Activated T-helper 1 cell treated with anti-CD3 and anti-CD28 coated beads, Interleukin-12 subunit alpha, Interleukin-12 subunit beta, Interleukin-2, Interleukin-4 antibody, amounts not matched to agents 30 ng/mL and 10 ng/mL and 1 ng/mL, durations not matched to agents 14 hours and 24 hours and 36 hours (primary cell): ENCODE data around the gene ACSF3. TPM values are rescaled to one million over a fixed set of nuclear protein-coding genes. Genes with fewer than 3 reads are reported as not detected.

ENCODE experiments used
- DNase-seq: peaks from one replicate; pipeline ENCODE4 v3.0.0; 2021; ENCODE audit warnings: low spot score
- H3K27ac Mint-ChIP-seq: one replicate; pipeline ENCODE4 v1.8.0; 2021; ENCODE audit warnings: mild to moderate bottlenecking, mixed read lengths
- H3K27me3 Mint-ChIP-seq: one replicate; pipeline ENCODE4 v1.8.0; 2022; ENCODE audit warnings: mild to moderate bottlenecking, moderate library complexity, mixed read lengths; ENCODE audit not compliant: insufficient read depth
- H3K36me3 Mint-ChIP-seq: one replicate; pipeline ENCODE4 v1.8.0; 2021; ENCODE audit warnings: low read depth, mixed read lengths
- H3K4me1 Mint-ChIP-seq: one replicate; pipeline ENCODE4 v1.8.0; 2021; ENCODE audit warnings: low read depth, mixed read lengths
- H3K4me3 Mint-ChIP-seq: one replicate; pipeline ENCODE4 v1.8.0; 2021; ENCODE audit warnings: mild to moderate bottlenecking, moderate library complexity, mixed read lengths
- H3K9me3 Mint-ChIP-seq: one replicate; pipeline ENCODE4 v1.8.0; 2021; ENCODE audit warnings: mixed read lengths
- intact Hi-C: fragments of 100-400 bp; cut with micrococcal nuclease; formaldehyde crosslinking; loops from one replicate; pipeline ENCODE4 v1.15.1; 2024
- total RNA-seq: library from RNA; stranded (reverse); gene quantifications from 2 replicates; pipeline ENCODE4 v1.2.3, GENCODE V29; 2022

Gene ACSF3
- total RNA-seq, 1 donor from 2014 or later = 37.0 TPM

GRCh38 chr16:89170346-89171215 is 76.9 kb downstream of the ACSF3 start:
- Mint-ChIP-seq H3K27ac (peak overlapping the region; percentile 55), H3K4me1 (peaks cover 6% of the 10 kb centered on the region), H3K27me3 (no peaks in the 10 kb centered on the region), H3K9me3 (no peaks in the 10 kb centered on the region), H3K36me3 (no peaks in the 10 kb centered on the region), H3K4me3 (peak overlapping the region; percentile 71)
- DNase-seq = no peak
- intact Hi-C loops = loop anchor here (1.0 kb wide), 6 partner anchors 23 to 358 kb away; partner anchors contain the start of gene TRAPPC2L

- Mint-ChIP-seq H3K36me3 (no peaks in the 10 kb centered on the region), H3K27ac (peak within 1 kb of the TSS; percentile 55), H3K4me1 (peaks cover 6% of the 10 kb centered on the region), H3K27me3 (no peaks in the 10 kb centered on the region), H3K9me3 (no peaks in the 10 kb centered on the region), H3K4me3 (peak within 1 kb of the TSS; percentile 71)
- peak; percentile 86 for DNase-seq
- intact Hi-C loops = loop anchor here (1.0 kb wide), 6 partner anchors 22 to 359 kb away; partner anchors contain the start of gene TRAPPC2L
Observed at GRCh38 chr16:89171216-89172170, 77.8 kb downstream of the ACSF3 start, which contains the start of gene CDH15. Gene CDH15 (plus strand): TSS chr16:89171748. CDS start chr16:89171832, 84 bp downstream.

- Mint-ChIP-seq H3K9me3 (no peaks in the 10 kb centered on the region), H3K36me3 (no peaks in the 10 kb centered on the region), H3K27me3 (no peaks in the 10 kb centered on the region), H3K4me3 (no peak overlapping the region), H3K27ac (no peak overlapping the region), H3K4me1 (peaks cover 6% of the 10 kb centered on the region)
- intact Hi-C loops = no loop called here
- DNase-seq = no peak
Observed at GRCh38 chr16:89172171-89172527, 78.5 kb downstream of the ACSF3 start.

GRCh38 chr16:89172528-89173173 is 79.0 kb downstream of the ACSF3 start:
- no peaks in the 10 kb centered on the region for H3K27me3 Mint-ChIP-seq
- no peak overlapping the region for H3K27ac Mint-ChIP-seq
- H3K4me3 Mint-ChIP-seq = no peak overlapping the region
- H3K9me3 Mint-ChIP-seq = no peaks in the 10 kb centered on the region
- peaks cover 6% of the 10 kb centered on the region for H3K4me1 Mint-ChIP-seq
- intact Hi-C loops = no loop called here
- no peaks in the 10 kb centered on the region for H3K36me3 Mint-ChIP-seq
- no peak for DNase-seq

- Mint-ChIP-seq H3K27ac (no peak overlapping the region), H3K4me1 (peaks cover 6% of the 10 kb centered on the region), H3K4me3 (no peak overlapping the region), H3K9me3 (no peaks in the 10 kb centered on the region), H3K27me3 (no peaks in the 10 kb centered on the region), H3K36me3 (no peaks in the 10 kb centered on the region)
- intact Hi-C loops = no loop called here
- DNase-seq = no peak
Observed at GRCh38 chr16:89173174-89173921, 79.7 kb downstream of the ACSF3 start.

GRCh38 chr16:89174055-89174827 is 80.6 kb downstream of the ACSF3 start:
- intact Hi-C loops = no loop called here

GRCh38 chr16:89174877-89175276 is 81.2 kb downstream of the ACSF3 start:
- Mint-ChIP-seq H3K27me3 (no peaks in the 10 kb centered on the region), H3K27ac (no peak overlapping the region), H3K4me3 (no peak overlapping the region), H3K36me3 (no peaks in the 10 kb centered on the region), H3K4me1 (peaks cover 6% of the 10 kb centered on the region), H3K9me3 (no peaks in the 10 kb centered on the region)
- intact Hi-C loops = no loop called here
- DNase-seq = no peak

More at GRCh38 chr16:89174055-89174827, 80.6 kb downstream of the ACSF3 start:
- DNase-seq = no peak
- Mint-ChIP-seq H3K27me3 (no peaks in the 10 kb centered on the region), H3K4me3 (no peak overlapping the region), H3K36me3 (no peaks in the 10 kb centered on the region), H3K9me3 (no peaks in the 10 kb centered on the region), H3K4me1 (peaks cover 6% of the 10 kb centered on the region), H3K27ac (no peak overlapping the region)

GRCh38 chr16:89175280-89176146 is 81.9 kb downstream of the ACSF3 start:
- intact Hi-C loops = no loop called here
- H3K36me3 Mint-ChIP-seq = no peaks in the 10 kb centered on the region
- DNase-seq = no peak
- H3K4me3 Mint-ChIP-seq = no peak overlapping the region
- no peaks in the 10 kb centered on the region for H3K27me3 Mint-ChIP-seq
- H3K9me3 Mint-ChIP-seq = no peaks in the 10 kb centered on the region
- H3K27ac Mint-ChIP-seq = no peak overlapping the region
- H3K4me1 Mint-ChIP-seq = peaks cover 5% of the 10 kb centered on the region

GRCh38 chr16:89176147-89176690 is 82.6 kb downstream of the ACSF3 start:
- no peaks in the 10 kb centered on the region for H3K36me3 Mint-ChIP-seq
- no peaks in the 10 kb centered on the region for H3K27me3 Mint-ChIP-seq
- H3K27ac Mint-ChIP-seq = no peak overlapping the region
- intact Hi-C loops = no loop called here
- no peaks in the 10 kb centered on the region for H3K4me1 Mint-ChIP-seq
- H3K4me3 Mint-ChIP-seq = no peak overlapping the region
- no peak for DNase-seq
- no peaks in the 10 kb centered on the region for H3K9me3 Mint-ChIP-seq

GRCh38 chr16:89176717-89177116 is 83.1 kb downstream of the ACSF3 start:
- H3K4me3 Mint-ChIP-seq = no peak overlapping the region
- DNase-seq = no peak
- H3K27ac Mint-ChIP-seq = no peak overlapping the region
- intact Hi-C loops = no loop called here
- no peaks in the 10 kb centered on the region for H3K36me3 Mint-ChIP-seq
- no peaks in the 10 kb centered on the region for H3K4me1 Mint-ChIP-seq
- H3K9me3 Mint-ChIP-seq = no peaks in the 10 kb centered on the region
- no peaks in the 10 kb centered on the region for H3K27me3 Mint-ChIP-seq

GRCh38 chr16:89177501-89177900 is 83.8 kb downstream of the ACSF3 start:
- Mint-ChIP-seq H3K27ac (no peak overlapping the region), H3K36me3 (no peaks in the 10 kb centered on the region), H3K27me3 (no peaks in the 10 kb centered on the region), H3K9me3 (no peaks in the 10 kb centered on the region), H3K4me1 (no peaks in the 10 kb centered on the region), H3K4me3 (no peak overlapping the region)
- DNase-seq = no peak
- intact Hi-C loops = no loop called here
